Ovary (tissue), 3 donors: Measurements from ENCODE around the gene JPT2.

Experiments used
- CTCF ChIP-seq, 3 donors: fragments of 450-650 bp in 2 of 3; fragments of 200-600 bp in 1 of 3; IDR thresholded peaks; one replicate each; pipeline versions ENCODE4 v1.5.1 to v1.8.0; 2016 to 2022; ENCODE audit warnings: antibody characterized with exemption in 3 of 3, mild to moderate bottlenecking in 1 of 3
- EP300 ChIP-seq: sonication (generic); formaldehyde crosslinking; IDR thresholded peaks from one replicate; pipeline ENCODE4 v1.6.1; 2017; ENCODE audit warnings: antibody characterized with exemption
- POLR2A ChIP-seq: fragments of 450-650 bp; IDR thresholded peaks from one replicate; pipeline ENCODE4 v1.6.1; 2017; ENCODE audit warnings: antibody characterized with exemption, mild to moderate bottlenecking, moderate library complexity
- donor health status: DM: no; HTN: no; CAD: no.

- TF ChIP-seq CTCF (IDR thresholded peaks at IDR 0.05) (no peak), POLR2A (no peak), EP300 (no peak)
Measured at GRCh38 chr16:1690810-1691209, 12.7 kb downstream of the JPT2 start.
